Measurements from ENCODE around the gene SORCS1.

Gene SORCS1

DNA sequence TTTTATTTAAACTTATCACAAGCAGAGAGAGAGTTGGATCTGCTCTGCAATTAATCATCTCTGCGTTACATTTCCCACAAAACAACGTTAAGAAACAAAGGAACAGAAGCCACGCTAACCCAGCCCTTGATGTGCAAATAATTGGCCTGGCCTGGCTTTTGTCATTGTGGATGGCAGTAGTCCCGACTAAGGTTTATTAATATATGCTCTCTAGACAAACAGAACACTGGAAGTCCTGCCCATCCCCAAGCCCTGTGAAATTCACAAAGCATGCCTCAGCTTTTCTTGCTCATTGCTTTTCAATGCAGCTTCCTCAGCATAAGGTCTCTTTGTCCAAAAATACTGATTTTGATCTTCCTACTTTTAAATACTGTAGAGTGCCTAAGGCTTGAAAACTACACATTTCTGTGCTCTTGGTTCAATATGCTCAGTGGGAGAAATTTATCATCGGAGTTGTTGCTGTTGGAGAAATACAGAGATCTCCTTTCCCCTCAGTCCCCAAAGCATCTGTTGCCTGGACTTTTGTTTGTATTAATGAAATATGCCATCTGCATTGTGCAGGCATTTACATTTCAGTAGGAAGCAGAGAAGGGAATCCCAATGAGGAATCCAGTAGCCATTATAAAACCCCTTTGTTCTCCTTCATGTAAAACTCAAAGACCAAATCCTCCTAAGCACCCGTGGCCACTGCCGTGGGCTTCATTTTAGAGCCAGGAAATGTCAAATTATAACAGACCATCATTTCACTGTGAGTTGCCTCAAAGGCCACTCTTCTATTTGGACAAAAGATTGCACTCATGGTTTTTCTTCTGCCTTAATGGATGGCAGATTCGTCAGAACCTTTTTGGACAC is 61.1 kb downstream of the SORCS1 start:
- DNase-seq = no peak

DNA sequence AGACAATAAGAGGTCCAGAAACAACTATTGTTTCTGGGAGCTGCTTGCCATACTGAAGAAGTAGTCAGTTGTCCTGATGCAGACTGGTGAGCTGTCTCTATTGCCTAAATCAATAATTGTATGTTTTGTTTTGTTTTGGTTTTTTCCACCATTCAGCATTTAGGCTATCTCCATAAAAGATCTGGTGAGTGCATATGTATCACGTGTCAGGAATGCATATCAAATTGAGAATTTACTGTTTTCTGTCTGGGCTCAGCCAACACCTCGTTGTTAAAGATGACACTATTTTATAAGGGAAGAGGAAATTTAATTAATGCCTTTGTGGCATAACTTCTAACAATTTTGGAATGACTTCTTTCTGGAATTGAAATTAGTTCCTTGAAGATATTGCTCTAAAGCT is 66.2 kb downstream of the SORCS1 start:
- no peak for DNase-seq

DNA sequence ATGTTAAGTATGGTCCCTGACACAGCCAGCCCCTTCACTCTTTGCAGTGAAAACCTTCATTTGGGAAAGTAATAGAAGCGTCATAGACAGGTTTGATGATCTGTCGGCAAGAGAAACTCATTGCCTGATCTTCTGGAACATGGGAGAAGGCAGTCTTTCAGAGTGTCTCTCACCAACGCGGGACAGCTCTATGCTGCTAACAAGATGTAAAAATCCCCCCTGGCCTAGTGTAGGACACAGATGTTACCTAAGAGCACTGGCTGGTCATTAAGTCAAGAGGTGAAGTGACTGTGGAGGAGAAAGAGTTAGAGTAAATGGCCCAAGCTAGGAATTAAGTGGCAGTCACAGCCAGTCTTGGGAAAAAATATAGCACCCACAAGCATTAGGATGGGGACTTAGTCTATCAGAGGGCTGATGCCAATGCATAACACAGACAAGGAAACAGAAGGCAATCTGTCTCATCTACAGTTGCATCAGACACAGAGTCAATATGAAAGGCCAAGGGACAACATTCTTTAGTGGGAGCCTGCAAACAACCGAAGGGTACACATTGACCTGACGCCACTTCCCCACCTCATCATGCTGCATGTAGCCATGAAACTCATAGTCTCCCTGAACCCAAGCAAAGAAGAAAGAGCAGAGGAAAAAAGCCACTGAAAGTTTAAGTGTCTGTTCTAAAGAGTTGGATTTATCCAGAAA is 69.5 kb downstream of the SORCS1 start:
- no peak for DNase-seq

- DNase-seq = no peak
Measured at GRCh38 chr10:107092321-107092720, 72.2 kb downstream of the SORCS1 start.

DNA sequence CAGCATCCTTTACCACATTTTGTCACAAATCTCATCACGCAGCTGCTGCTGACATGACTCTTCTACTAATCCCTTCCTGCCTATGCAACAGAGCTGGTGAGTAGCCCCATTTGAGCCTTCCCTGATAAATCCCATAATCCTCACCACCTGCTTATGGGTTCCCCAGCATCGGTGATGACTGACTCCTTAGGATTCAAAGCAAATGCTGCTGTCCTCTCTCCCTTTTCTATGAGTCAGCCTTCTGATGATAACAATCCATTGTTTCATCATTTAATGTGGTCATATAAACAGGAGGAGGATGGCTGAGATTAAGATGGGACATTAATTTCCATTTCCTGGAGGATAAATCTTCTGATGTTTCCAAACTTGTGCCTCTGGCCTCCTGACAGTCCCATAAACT is 73.4 kb downstream of the SORCS1 start:
- no peak for DNase-seq

DNA sequence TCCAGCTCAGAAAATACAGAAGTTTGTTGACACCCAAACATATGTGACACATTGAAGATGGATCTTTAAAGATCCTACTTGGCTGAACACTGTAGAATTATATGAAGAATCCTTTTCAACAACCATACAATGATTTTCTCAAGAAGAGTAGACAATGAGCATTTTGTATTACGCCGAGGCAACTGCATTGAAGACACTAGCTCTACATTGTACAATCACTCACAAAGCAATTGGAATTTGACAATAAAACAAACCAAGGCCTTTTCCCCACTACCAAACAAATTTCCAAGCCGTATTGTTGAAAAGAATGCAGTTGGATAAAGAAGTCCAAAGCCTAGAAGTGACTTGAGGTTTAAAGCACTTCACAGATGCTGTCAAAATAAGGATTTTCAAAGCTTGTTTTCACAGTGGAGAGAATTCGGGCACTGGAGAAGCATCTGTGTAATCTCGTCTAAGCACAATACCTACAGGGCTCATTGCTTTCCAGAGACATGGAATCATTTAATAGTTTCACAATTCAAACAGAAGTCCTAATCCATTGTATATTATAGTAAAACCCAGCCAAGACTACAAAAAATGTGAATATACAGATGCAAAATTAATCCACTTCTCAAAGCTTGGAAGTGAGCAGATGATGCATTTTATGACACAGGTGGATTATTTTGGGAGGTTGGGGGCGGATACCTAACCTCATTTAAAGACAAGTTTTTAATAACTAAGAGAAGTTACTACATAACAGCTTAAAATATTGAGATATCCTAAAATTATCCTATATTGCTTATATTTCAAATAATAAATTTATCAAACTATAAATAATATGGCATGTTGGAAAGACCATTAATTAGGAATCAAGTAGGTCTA is 78.6 kb downstream of the SORCS1 start:
- DNase-seq = no peak

DNA sequence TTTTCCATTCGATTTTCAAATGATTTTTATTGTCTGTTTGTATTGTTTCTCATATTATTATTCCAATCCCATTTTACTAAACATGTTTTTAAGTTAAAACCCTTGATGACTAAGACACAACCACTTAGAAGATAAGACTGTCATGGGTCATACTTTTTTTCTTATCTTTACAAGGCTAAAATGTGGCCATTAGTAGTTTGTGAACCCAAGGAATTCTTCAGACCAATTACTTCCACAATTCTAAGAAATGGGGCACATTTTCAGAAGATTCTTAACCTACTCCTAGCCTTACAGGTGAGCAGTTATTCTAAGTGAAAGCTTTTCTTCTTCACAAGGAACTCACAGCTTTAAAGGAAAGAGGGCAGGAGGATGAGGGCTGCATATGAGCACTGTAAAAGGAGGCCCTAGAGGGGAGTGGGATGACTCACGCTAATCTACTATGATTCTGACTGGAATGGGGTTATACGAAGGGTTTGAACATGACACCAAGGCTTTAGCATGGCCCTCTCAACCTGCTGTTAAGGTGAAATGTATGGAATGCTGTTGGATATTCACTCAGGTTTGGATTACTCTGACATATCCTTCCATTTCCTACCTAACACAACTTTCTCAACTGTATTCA is 81.0 kb downstream of the SORCS1 start:
- DNase-seq = no peak

DNA sequence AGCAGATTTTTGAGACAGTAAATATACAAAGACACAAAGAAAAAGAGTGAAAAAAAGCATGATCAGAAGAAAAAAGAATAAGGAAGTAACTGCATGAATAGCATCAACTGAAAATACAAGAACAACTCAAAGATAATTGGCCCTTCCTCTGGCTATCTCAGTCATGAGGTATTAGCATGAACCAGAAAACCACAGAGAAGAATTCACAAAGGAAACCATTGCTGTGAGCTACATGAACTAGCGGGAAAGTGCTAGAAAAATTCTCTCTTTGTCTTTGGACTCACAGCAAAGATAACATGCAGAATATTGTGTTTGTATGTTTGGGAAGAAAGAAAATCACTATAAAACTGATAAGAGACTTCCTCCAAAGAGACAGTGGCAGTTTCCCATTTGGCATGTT is 82.9 kb downstream of the SORCS1 start:
- no peak for DNase-seq

DNA sequence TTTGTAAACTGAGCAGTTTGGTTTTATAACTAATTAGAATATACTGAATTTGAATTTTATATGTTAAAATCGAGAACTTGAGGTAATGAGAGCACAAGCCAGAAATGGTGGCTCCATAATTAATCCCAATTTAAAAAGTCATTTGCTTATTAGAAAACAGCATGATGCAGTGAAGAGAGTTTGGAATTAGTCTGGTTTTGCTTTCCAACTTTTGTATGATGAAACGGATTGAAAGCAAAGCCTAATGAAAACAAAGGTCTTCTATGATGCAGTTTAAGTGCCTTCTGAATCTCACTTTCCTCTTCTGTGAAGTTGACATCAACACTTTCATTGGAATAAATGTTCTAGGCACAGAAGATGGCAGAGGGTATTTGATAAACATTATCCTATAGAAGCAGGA is 89.4 kb downstream of the SORCS1 start:
- no peak for DNase-seq

- DNase-seq = no peak
Measured at GRCh38 chr10:107072786-107073185, 91.7 kb downstream of the SORCS1 start.

GRCh38 chr10:107072028-107072427 is 92.5 kb downstream of the SORCS1 start:
- DNase-seq = no peak

GRCh38 chr10:107071301-107071700 is 93.2 kb downstream of the SORCS1 start:
- DNase-seq = no peak

DNA sequence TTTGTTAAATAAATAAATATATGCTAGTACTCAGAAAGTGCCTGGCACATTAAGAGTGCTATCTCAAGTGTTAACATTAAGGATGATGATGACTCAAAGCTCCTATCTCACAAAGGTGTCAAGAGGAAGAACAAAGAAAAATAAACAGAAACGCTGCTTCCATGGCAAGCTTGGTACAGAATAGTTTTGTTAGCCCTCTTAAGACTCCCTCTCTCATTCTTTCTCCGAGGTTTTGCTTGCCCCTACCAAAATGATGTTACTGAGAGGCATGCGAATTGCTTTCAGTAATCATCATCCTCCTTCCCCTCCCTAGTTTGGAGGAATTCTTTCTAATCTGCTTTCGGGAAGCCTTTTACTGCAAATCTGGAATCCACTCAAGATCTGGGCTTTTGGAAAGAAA is 96.7 kb downstream of the SORCS1 start:
- DNase-seq = no peak

- no peak for DNase-seq
Measured at GRCh38 chr10:107064075-107064474, 100.4 kb downstream of the SORCS1 start.

GRCh38 chr10:107059872-107060271 is 104.6 kb downstream of the SORCS1 start:
- DNase-seq = no peak

- no peak for DNase-seq
Measured at GRCh38 chr10:107059068-107059804, 105.3 kb downstream of the SORCS1 start.

DNA sequence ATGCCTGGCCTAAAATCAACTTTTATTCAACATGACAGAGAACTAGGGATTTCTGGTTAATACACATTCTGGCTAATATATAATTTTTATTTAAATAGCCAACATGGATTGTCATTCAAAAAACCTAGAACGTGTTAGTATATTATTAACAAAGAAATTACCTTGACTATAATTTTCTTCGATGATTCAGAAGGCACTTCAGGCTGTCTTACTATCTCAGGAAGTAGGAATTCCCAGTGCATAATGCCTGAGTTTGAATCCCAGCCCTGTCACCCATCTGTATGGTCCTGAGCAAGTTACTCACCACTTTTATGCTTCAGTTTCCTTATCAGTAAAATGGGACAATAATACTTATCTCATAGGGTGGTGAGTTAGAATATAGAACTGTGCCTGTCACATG is 106.2 kb downstream of the SORCS1 start:
- no peak for DNase-seq

GRCh38 chr10:107056182-107056581 is 108.3 kb downstream of the SORCS1 start:
- no peak for DNase-seq

GRCh38 chr10:107054469-107055156 is 109.9 kb downstream of the SORCS1 start:
- no peak for DNase-seq

DNA sequence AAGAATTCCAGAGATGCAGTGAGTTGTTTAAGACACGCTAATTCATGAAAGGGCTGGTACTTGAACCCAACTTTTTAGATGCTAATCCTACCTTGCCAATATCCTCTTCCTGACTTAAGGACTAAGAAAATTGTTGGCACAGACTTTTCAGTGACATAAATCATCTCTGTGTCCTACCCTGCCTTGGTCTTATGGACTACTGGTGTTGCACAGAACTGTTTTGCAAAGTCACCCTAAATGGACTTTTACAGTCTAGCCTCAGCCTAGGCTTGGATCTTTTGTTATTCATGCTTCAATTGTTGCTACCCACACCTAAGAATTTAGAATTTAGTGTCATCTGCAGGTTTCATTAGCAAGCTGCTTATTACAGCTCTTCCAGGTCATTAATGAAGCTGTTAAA is 112.7 kb downstream of the SORCS1 start:
- no peak for DNase-seq

- no peak for DNase-seq
Measured at GRCh38 chr10:107043461-107043860, 121.0 kb downstream of the SORCS1 start.
